H54 (cell line): Measurements from ENCODE around the gene MERTK.
"Not testable (repeated sequence)": the region's sequence is repeated elsewhere in the genome, so short reads cannot be mapped to it uniquely, and the experiment has no call there.

Experiments
- DNase-seq: peaks from one replicate; pipeline ENCODE4 v3.0.0; 2011; ENCODE audit warnings: low spot score, mixed read lengths; ENCODE audit not compliant: insufficient read length
- FAIRE-seq: peaks from 3 replicates; lab custom pipeline; 2011; peaks lifted over from hg19 to GRCh38; lab: Jason Lieb, UNC
- POLR2A ChIP-seq: IDR thresholded peaks from 2 replicates; pipeline ENCODE4 v1.6.1; 2011; ENCODE audit warnings: low read depth, mild to moderate bottlenecking, low read length

MERTK gene

DNA sequence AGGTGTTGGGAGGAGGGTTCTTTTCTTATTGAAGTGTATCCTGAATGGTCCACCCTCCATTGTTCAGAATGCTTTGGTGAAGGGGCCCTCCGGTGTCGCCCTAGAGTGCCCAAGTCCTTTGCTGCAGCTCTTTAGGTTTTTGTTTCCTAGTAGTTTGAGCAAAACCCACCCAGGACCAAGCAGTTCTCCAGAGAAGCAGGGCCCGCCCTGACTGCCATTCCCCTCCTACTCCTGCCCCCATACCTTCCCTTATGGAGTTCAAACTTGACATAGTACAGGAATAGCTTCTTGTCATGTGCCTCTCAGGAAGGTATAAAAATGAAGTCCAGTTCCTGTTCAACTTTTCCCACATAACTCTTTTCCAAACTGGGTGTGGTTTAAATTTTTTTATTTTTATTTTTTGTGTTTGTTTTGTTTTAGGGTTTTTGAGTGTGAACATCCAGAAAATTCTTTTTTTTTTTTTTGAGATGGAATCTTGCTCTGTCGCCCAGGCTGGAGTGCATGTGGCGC, 5.6 kb downstream of the MERTK start:
- no peak for DNase-seq
- no peak for TF ChIP-seq POLR2A
- FAIRE-seq = no peak

DNA sequence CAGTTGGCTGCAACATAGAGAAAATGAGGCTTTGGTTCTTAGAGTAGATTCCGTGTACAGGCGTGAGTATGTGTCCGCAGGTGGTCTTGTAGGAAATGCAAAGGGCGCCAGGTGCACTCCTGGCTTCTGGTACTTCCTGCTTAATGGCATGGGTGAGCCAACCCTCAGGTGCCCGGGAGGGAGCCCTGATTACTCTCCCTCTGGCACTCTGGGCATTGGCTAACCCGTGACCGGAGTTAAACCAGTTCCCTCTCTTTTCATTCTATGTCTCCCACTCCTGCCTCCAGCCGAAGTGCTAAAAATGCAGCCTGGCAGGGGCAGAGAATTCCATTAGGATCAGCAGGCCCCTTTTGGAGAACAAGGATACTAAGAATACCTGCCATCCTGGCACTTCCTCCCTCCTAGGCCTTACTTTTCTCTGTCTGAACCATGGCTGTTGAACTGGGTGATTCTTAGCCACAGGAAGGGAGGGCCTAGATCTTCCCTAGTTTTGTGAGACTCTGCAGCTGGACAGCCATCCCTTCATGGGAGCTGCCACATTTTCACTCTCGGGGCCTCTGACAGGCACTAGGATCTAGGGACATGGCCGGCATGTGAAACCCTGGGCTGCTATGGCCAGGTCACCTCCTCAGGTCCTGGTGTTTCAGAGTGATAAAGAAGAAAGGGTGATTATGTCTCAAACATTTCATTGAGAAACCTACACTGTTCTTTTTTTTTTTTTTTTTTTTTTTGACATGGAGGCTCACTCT, 6.5 kb downstream of the MERTK start:
- DNase-seq = no peak
- no peak for TF ChIP-seq POLR2A
- FAIRE-seq = no peak

DNA sequence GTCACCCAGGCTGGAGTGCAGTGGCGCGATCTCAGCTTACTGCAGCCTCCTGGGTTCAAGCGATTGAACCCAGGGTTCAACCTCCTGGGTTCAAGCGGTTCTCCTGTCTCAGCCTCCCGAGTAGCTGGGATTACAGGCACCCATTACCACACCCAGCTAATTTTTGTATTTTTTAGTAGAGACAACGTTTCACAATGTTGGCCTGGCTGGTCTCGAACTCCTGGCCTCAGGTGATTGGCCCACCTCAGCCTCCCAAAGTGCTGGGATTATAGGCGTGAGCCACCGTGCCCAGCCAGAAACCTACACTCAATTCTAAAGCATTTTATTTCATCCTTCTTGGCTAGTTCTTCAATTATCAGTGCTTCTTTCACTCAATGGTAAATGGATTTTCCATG, 7.1 kb downstream of the MERTK start:
- not testable (repeated sequence) for FAIRE-seq, DNase-seq

DNA sequence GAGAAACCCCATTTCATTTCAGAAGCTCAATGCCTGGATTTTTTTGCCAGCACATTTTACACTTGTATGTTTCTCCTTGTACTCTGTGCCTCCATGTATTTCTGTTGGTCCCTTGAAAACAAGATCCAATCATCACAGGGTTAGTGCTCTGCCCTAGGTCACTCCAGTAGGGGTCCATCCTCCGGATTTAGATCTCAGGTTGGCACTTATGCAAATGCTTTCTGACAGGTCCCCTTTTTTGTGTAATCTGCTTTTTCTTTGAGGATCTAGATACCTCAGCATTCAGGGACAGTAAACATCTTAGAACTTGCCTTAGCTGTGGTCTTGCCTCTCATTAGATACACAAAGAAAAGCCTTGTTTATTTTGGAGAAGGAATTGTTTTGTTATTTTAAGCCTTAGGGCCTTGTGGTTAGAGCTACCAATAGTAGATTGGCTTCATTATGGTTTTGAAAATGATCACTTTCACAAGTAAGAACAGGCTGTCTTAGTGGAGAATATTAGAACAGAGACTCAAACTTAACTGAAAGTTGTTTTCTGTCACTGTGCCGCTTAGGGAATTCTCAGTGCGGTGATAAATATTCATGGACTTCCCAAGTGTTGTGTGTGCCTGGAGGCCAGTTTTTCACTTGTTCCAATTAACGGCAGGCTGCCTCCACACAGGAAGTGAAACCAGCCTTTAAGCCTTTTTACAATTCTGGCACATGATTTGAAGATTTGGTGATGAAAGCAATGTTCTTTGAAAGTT, 7.8 kb downstream of the MERTK start:
- no peak for FAIRE-seq
- DNase-seq = no peak
- TF ChIP-seq POLR2A = no peak

DNA sequence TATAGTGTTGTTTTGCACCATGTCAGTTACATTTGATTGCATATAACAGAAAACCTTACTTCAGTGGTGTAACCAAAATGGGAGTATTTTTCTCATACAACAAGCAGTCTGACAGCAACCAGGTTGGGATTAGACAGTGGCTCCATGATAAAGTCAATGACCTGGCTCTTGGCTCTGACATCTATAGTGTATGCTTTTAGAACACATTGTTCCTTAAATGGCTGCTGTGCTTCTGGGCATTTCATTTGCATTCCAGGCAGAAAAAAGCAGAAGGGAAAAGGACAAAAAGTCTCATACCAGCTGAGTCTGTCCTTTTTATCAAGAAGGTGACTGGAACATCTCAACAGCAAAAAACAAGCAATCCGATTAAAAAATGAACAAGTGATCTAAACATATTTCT, 10.2 kb downstream of the MERTK start:
- FAIRE-seq (no peak), DNase-seq (no peak)
- TF ChIP-seq POLR2A = no peak

DNA sequence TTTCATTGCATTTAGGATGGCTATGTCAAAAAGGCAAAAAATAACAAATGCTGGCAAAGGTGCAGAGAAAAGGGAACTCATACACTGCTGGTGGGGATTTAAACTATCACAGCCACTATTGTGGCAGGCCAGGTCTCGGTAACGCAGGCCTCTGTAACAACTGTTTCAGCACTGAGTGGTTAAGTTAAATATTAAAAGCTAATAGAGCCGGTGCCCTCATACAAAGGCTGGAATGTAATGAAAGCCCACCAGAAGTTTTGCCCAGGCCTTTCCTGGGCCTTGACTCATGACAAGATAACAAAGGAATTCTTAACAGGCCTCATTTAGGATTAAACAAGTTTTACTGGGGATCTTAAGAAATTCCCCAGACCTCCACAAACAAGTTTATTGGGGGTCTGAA, 10.7 kb downstream of the MERTK start:
- no peak for DNase-seq
- no peak for FAIRE-seq

DNA sequence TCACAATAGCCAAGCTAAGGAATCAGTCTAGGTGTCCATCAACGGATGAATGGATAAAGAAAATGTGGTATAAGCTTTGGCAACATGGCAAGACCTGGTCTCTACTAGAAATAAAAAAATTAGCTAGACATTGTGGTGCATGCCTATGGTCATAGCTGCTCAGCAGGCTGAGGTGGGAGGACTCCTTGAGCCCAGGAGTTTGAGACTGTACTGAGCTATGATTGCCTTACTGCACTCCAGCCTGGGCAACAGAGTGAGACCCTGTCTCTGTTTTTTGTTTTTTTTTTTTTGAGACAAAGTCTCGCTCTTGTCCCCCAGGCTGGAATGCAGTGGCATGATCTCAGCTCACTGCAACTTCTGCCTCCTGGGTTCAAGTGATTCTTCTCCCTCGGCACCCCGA, 11.6 kb downstream of the MERTK start:
- FAIRE-seq, DNase-seq: not testable (repeated sequence)

More for the DNA sequence above, 10.7 kb downstream of the MERTK start:
- TF ChIP-seq POLR2A = no peak

DNA sequence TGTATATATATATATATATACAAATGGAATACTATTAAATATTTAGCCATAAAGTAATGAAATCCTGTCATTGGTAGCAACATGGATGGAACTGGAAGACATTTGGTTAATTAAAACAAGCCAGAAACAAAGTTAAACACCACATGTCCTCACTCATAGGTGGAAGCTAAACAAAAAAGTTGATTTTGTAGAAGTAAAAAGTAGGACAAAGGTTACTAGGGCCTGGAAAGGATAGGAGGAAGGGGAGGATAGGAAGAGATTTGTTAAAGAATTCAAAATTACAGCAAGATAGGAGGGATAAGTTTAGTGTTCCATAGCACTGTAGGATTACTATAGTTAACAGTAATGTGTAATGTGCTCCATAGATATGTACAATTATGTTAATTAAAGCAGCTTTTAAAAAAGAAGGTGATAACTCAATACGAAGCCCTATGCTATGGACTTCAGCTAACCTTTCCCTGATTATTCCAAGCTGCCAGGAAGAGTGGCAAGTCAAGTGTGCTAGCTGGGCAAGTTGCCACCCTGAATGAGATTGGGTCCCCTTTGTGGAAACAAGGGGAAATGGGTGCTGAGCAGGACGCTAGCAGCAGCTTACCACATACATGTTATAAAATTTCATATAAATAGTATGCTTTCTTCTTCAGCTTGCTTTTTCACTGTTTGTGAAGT, 12.3 kb downstream of the MERTK start:
- DNase-seq (no peak), FAIRE-seq (no peak)

DNA sequence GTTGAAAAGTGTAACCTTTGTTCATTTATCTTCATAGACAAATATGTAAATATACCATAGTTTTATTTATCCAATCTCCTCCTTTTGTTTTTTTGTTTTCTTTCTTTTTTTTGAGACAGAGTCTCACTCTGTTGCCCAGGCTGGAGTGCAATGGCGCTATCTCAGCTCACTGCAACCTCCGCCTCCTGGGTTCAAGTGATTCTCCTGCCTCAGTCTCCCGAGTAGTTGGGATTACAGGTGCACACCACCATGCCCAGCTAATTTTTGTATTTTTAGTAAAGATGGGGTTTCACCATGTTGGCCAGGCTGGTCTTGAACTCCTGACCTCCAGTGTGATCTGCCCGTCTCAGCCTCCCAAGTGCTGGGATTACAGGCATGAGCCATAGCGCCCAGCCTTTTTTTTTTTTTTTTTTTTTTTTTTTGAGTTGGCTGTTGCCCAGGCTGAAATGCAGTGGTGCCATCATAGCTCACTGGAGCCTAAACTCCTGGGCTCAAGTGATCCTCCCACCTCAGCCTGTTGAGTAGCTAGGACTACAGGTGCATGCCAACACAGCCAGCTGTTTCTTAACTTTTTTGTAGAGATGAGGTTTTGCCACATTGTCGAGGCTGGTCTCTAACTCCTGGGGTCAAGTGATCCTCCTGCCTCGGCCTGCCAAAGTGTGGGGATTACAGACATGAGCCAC, 13.0 kb downstream of the MERTK start:
- FAIRE-seq, DNase-seq: not testable (repeated sequence)

More for the DNA sequence above, 12.3 kb downstream of the MERTK start:
- TF ChIP-seq POLR2A = no peak

DNA sequence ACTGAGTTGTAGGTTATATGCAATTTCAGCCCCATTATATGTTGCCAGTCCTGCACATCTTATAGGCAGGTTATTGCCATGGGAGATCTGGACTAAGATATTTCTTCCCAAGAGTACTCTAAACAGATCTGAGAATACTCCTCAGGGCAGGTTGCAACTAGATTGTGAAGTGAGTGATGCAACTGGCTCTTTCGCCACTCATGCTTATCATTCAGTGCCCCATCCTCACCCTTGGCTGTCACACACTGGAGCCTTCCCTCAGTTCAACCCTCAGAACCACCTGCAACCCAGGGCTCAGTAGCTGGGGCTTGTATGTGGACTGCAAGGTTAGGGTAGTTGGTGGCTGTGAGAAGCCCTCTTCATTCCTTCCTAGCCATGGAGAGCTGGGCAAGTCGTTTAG, 14.1 kb downstream of the MERTK start:
- TF ChIP-seq POLR2A = no peak
- FAIRE-seq (no peak), DNase-seq (no peak)

DNA sequence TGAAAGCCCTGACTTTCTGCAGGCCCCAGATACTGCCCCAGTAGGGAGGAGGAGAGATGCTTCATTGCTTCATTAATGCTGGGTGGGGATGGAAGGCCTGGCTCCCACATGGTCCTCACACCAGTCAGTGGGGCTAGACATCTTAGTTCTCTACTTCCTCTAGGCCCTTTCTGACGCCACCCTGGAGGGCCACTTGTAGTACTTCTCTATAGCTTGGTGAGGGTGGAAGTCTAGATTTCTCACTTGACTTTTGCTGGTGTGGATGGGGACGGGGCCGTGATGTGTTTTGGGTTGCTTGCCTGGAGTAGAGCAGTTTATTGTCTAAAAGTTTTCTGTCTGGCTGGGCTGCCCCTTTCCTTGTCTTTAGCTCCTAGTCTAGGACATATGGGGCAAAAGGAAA, 18.7 kb downstream of the MERTK start:
- TF ChIP-seq POLR2A = no peak
- no peak for FAIRE-seq
- DNase-seq = no peak

DNA sequence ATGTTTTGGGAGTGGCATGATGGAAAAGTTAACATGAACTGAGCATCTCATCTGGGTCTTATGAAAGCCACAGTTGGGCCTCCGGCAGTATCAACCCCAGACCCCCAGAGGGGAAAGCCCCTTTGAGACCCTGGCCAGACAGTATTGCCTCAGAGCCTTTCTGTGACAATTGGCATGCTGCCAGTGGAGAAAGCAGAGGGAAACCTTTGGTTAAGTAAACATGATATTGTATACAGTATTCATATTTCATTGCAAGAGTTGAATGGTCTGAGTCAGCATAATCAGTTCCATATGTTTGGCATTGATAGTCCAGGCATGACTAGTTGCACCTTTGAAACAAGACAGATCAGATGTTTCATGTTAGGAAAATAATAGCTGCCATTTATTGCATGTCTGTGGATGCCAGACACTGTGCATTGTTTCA, 20.0 kb downstream of the MERTK start:
- TF ChIP-seq POLR2A = no peak
- FAIRE-seq = no peak
- no peak for DNase-seq

DNA sequence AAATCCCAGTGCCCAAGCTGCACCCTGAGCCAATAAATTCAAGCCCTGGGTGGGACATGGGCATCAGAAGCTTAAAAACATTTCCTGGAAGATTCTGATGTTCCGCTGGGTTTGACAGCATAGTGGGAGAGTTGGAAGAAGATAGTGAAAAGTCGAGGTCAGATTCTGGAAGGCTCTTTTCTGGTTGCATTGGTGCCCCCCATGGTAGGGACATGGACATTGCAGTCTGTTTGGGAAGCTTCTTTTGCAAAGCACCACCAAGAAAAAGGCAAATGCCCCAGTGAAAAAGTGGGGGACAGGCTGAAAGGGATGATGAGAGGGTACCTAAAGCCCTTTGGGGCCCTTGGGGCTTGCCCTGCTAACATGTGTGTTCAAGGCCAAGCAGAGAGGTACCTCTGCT, 21.0 kb downstream of the MERTK start:
- FAIRE-seq = no peak
- no peak for TF ChIP-seq POLR2A
- DNase-seq = no peak
